ENCODE data around the gene KRTAP10-11.
"Not testable (repeated sequence)": the region's sequence is repeated elsewhere in the genome, so short reads cannot be mapped to it uniquely, and the experiment has no call there.

Gene KRTAP10-11

DNA sequence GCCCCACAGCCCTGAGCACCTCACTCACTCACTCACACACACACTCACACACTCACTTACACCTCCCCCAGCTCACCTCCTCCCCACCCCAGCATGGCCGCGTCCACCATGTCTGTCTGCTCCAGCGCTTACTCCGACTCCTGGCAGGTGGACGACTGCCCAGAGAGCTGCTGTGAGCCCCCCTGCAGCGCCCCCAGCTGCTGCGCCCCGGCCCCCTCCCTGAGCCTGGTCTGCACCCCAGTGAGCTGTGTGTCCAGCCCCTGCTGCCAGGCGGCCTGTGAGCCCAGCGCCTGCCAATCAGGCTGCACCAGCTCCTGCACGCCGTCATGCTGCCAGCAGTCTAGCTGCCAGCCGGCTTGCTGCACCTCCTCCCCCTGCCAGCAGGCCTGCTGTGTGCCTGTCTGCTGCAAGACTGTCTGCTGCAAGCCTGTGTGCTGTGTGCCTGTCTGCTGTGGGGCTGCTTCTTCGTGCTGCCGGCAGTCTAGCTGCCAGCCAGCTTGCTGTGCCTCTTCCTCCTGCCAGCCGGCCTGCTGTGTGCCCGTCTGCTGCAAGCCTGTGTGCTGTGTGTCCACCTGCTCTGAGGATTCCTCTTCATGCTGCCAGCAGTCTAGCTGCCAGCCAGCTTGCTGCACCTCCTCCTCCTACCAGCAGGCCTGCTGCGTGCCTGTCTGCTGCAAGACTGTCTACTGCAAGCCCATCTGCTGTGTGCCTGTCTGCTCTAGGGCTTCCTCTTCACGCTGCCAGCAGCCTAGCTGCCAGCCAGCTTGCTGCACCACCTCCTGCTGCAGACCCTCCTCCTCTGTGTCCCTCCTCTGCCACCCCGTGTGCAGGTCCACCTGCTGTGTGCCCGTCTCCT is at the start of gene KRTAP10-11:
Gene KRTAP10-11 (plus strand): TSS at position 49 of the 856 bp plus-strand sequence. CDS start 45 bp downstream, at position 94.
- not testable (repeated sequence) for H3K36me3 ChIP-seq; H3K27ac ChIP-seq; H3K9me3 ChIP-seq; H3K4me1 ChIP-seq (ENCODE audit: control insufficient read depth in 1 of 2, insufficient read depth in 1 of 2, low read depth in 1 of 2, low read length in 1 of 2); H3K4me3 ChIP-seq (ENCODE audit: low read depth in 1 of 2, low read length in 1 of 2)
- H3K27me3 ChIP-seq = peaks cover 17% of the 10 kb centered on the region

DNA sequence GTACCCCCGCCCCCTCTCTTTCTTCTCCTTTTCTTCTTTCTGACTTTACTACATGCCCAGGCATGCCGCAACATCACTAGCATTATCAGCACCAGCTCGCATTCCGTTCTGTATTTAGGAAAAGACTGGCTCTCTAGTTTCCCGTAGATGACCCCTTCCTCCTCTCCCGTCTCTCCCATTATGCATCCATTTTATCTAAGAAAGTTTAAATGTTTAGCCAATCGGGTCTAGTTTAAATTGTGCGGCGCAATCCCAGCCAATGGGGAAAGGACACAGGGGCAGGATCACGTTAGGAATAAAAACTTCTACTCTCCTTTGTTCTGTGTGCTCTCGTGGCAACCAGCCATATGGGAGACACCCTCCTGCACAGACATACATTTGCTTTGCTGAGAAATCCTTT is 48.2 kb upstream of the KRTAP10-11 start:
- no peaks in the 10 kb centered on the region for H3K4me1 ChIP-seq (ENCODE audit: control insufficient read depth in 1 of 2, insufficient read depth in 1 of 2, low read depth in 1 of 2, low read length in 1 of 2)
- H3K27ac ChIP-seq = no peak overlapping the region
- TF ChIP-seq, protein P1, sequence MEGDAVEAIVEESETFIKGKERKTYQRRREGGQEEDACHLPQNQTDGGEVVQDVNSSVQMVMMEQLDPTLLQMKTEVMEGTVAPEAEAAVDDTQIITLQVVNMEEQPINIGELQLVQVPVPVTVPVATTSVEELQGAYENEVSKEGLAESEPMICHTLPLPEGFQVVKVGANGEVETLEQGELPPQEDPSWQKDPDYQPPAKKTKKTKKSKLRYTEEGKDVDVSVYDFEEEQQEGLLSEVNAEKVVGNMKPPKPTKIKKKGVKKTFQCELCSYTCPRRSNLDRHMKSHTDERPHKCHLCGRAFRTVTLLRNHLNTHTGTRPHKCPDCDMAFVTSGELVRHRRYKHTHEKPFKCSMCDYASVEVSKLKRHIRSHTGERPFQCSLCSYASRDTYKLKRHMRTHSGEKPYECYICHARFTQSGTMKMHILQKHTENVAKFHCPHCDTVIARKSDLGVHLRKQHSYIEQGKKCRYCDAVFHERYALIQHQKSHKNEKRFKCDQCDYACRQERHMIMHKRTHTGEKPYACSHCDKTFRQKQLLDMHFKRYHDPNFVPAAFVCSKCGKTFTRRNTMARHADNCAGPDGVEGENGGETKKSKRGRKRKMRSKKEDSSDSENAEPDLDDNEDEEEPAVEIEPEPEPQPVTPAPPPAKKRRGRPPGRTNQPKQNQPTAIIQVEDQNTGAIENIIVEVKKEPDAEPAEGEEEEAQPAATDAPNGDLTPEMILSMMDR (IDR thresholded peaks at IDR 0.05) = no peak
- H3K4me3 ChIP-seq (ENCODE audit: low read depth in 1 of 2, low read length in 1 of 2) = no peak overlapping the region
- no peaks in the 10 kb centered on the region for H3K9me3 ChIP-seq
- H3K27me3 ChIP-seq = peaks cover 33% of the 10 kb centered on the region
- H3K36me3 ChIP-seq = no peaks in the 10 kb centered on the region

- TF ChIP-seq, protein P1 (IDR thresholded peaks at IDR 0.05) = no peak
- Histone ChIP-seq H3K27ac (no peak overlapping the region), H3K9me3 (no peaks in the 10 kb centered on the region), H3K4me1 (ENCODE audit: control insufficient read depth in 1 of 2, insufficient read depth in 1 of 2, low read depth in 1 of 2, low read length in 1 of 2) (no peaks in the 10 kb centered on the region), H3K36me3 (no peaks in the 10 kb centered on the region), H3K27me3 (peaks cover 31% of the 10 kb centered on the region), H3K4me3 (ENCODE audit: low read depth in 1 of 2, low read length in 1 of 2) (no peak overlapping the region)
These were observed 46.8 kb upstream of the KRTAP10-11 start for GRCh38 chr21:44599264-44600029.

DNA sequence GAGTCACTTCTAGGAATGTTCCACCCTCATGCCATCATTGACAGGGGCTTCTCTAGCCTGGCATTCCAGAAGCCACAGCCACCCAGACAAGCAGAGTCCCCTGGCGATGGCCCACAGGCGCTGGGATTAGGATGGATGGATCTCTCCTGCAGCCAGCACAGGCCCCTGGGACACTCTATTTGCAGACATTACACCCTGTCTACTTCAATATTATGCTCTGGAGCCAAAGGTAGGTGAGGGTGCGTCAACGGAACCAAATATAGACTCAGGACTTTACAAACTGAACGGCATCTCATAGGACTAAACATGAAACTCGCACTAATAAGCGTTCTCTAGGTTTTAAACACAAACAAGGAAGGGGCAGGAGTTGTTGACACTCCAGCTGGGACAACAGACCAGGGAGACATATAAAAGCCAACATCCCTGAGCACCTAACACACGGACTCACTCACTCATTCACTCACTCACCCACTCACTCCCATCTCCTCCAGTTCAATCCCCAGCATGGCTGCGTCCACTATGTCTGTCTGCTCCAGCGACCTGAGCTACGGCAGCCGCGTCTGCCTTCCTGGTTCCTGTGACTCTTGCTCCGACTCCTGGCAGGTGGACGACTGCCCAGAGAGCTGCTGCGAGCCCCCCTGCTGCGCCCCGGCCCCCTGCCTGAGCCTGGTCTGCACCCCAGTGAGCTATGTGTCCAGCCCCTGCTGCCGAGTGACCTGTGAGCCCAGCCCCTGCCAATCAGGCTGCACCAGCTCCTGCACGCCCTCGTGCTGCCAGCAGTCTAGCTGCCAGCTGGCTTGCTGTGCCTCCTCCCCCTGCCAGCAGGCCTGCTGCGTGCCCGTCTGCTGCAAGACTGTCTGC is 45.9 kb upstream of the KRTAP10-11 start, which contains the start of gene KRTAP10-7:
Gene KRTAP10-7 (plus strand): TSS at position 480 of the 861 bp plus-strand sequence. CDS start 25 bp downstream, at position 505.
- not testable (repeated sequence) for H3K4me3 ChIP-seq (ENCODE audit: low read depth in 1 of 2, low read length in 1 of 2); H3K4me1 ChIP-seq (ENCODE audit: control insufficient read depth in 1 of 2, insufficient read depth in 1 of 2, low read depth in 1 of 2, low read length in 1 of 2); H3K27ac ChIP-seq; H3K36me3 ChIP-seq; H3K9me3 ChIP-seq
- H3K27me3 ChIP-seq = peaks cover 29% of the 10 kb centered on the region

- H3K27me3 ChIP-seq = peaks cover 21% of the 10 kb centered on the region
- H3K4me1 ChIP-seq (ENCODE audit: control insufficient read depth in 1 of 2, insufficient read depth in 1 of 2, low read depth in 1 of 2, low read length in 1 of 2); H3K27ac ChIP-seq: not testable (repeated sequence)
These were observed 45.1 kb upstream of the KRTAP10-11 start for GRCh38 chr21:44601091-44601490.

GRCh38 chr21:44601596-44602462 is 44.4 kb upstream of the KRTAP10-11 start:
- no peaks in the 10 kb centered on the region for H3K36me3 ChIP-seq
- no peak overlapping the region for H3K4me3 ChIP-seq (ENCODE audit: low read depth in 1 of 2, low read length in 1 of 2)
- no peak overlapping the region for H3K27ac ChIP-seq
- TF ChIP-seq, protein P1 (IDR thresholded peaks at IDR 0.05) = no peak
- no peaks in the 10 kb centered on the region for H3K9me3 ChIP-seq
- H3K27me3 ChIP-seq = peaks cover 22% of the 10 kb centered on the region
- H3K4me1 ChIP-seq (ENCODE audit: control insufficient read depth in 1 of 2, insufficient read depth in 1 of 2, low read depth in 1 of 2, low read length in 1 of 2) = no peaks in the 10 kb centered on the region

More at GRCh38 chr21:44601091-44601490, 45.1 kb upstream of the KRTAP10-11 start:
- not testable (repeated sequence) for H3K36me3 ChIP-seq; H3K9me3 ChIP-seq; H3K4me3 ChIP-seq (ENCODE audit: low read depth in 1 of 2, low read length in 1 of 2)
